HG03064 (cell line): ENCODE results near the gene HOXA9.

Source experiments
- ATAC-seq: cut with Tn5 transposase; IDR thresholded peaks from one replicate; pipeline ENCODE4 v1.9.1; 2021; ENCODE audit warnings: low read depth; ENCODE audit not compliant: unreplicated experiment

HOXA9 gene

DNA sequence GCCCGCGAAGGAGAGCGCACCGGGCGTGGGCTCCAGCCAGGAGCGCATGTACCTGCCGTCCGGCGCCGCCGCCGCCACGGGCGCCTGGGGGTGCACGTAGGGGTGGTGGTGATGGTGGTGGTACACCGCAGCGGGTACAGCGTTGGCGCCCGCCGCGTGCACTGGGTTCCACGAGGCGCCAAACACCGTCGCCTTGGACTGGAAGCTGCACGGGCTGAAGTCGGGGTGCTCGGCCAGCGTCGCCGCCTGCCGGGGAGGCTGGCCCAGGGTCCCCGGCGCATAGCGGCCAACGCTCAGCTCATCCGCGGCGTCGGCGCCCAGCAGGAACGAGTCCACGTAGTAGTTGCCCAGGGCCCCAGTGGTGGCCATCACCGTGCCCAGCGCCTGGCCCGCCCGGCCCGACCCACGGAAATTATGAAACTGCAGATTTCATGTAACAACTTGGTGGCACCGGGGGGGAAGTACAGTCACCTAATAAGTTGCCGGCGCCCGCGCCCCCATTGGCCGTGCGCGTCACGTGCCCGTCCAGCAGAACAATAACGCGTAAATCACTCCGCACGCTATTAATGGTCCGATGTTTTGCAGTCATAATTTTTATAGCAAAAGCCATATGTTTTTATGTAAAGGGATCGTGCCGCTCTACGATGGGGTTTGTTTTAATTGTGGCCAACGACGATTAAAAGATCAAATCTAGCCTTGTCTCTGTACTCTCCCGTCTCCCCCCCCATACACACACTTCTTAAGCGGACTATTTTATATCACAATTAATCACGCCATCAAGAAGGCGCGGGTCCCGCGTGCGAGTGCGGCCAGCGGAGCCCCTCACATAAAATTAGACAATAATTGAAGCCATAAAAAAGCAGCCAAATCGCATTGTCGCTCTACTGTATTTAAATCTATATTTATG is at the start of gene HOXA9:
Gene HOXA9, minus strand, starts transcription at position 449 of the 907 bp plus-strand sequence. Its CDS starts 80 bp downstream, at position 369.
- ATAC-seq, result no peak

DNA sequence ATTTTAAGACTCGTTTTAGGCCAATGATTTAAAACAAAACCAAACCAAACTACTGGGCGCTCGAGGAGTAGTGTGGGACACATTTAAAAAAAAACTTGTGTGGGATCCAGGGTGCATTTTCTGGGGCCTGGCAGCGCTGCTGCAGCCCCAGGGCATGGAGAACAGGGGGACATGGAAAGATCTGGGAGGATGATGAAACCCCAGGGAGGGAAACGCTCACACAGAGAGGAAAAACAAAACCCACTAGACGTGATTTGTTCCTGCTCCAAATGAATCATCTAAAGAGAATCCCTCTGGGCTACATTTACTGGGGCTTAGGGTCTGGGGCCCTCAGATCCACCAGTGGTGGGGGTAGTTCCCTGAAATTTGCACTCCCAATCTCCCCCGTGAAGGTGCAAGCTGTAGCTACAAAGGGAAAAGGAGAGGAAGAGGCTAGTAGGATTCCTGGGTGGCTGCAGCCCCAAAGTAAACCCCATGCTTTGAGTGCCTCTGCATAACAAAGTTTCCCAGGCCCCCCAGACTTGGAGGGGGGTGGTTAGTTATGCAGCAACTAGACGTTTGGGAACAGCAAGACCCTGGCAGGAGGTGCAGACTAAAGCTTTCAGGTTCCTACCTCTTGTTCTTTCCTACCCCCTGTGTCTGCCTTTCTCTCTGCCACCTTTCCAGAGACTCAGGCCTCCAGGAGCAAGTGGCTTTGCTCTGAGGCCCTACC is 49.1 kb upstream of the HOXA9 start:
- no peak for ATAC-seq

DNA sequence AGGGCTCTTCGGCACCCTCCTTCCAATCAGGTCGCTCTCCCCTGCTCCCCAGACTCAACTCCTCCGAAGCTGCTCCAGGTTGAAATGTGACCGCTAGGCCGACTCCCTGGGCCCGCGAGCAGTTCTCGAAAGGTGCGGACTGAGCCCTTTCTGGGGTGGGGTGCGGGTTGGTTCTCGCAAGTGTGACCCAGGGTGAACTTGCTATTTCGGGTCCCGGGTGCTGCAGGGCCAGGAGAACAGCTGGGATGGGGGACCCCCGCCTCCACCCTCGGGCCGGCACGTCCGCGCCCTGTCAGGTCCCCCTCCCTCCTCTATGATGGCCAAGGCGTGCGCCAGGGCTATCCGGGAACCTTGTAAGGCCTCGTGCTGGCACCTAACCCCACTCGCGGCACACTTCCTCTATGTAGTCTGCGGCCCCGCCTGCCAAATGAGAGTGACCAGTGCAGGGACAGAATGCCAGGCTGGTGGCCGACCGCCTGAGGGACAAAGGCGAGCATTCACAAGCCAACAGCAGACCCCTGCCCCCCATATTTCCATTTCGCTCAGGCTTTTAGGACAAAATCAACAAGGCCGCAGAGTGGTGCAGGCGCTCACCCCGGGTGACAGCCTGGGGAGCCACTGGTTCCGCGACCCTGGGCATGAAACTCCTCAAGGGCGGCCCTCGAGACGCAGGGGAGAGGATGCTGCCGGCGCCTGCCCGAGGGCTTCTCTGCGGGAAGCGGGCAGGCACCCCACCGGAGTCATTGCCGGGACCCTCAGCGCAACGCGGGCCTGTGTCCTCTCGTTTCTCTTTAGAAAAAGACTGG is 48.3 kb upstream of the HOXA9 start:
- no peak for ATAC-seq

DNA sequence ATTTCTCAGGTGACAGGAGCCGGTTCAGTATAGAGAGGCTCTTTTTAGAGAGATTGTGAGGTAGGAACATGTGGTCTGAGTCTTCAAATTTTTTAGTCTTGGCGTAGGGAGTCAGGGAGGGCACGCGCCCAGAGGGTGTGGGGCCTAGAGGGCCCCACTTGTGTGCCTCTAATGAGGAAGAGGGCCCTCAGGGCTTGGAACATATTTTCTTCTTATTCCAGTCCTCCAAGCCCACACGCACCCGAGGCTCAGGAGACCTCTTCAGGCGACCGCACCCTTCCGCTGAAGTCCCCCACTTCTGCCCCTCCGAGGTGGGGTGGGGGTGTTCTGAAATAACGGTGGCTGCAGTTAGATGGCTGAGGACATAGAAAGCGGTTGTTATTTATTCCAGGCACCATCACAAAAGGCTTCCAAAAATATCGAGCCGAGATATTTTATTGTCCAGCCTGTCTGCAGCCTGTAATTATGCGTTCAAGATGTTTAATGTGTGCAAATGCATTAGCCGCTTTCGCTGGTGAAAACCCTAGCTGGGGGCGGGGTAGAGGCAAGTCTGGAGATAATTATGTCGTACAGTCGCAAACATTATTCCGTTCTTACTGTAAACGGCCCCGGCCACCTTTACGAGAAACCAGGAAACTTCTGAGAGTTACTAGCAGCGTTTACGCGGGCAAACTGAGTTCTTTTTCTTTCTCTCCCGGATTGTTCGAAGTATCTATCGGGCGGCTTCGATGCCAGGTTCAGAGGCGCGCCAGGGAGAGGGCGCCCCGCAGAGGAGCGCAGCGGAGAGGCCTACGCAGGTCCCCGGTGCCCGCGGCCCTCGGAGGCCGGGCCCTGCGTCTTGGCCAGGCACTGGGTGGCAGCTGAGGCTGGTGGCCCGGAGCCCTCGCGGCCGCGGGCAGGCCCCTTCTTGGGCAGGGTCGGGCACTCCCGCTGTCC is 47.4 kb upstream of the HOXA9 start:
- no peak for ATAC-seq

DNA sequence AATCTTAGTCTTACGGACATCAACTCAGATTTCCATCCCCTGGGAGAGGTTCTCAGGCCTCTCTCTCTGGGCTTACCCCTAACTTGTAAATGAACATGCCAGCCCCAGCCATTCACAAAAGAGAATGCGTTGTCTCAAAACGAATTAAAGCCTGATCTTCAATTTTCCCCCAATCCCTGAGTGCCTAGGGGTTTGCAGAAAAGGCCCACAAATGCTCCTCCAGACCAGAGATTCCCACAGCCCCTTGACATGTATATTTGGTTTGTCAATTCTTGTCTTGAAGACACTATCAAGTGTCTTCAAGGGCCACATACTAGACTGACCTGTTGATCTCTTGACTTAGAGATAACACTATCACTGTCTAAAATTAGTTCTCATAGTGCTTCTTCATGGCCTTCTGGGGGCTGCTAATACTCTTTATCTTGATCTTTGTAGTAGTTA is 46.4 kb upstream of the HOXA9 start:
- ATAC-seq, result no peak

DNA sequence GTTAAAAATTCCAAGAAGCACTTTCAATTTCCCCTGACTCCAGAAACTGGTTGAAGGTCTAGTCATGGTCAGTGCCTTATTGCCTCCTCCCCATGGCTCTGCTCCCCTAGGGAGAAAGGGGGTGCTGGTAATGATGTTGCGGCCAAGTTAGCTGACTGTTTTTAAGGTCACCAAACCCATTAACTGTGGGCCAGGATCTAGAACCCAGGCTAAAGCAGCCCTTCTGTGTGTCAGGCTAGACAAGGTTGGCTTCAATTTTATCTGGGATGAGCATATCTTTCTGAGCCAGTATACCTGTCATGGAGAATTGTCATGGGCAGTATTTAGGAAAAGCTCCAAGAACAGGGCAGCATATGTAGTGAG is 45.7 kb upstream of the HOXA9 start:
- ATAC-seq, result no peak

DNA sequence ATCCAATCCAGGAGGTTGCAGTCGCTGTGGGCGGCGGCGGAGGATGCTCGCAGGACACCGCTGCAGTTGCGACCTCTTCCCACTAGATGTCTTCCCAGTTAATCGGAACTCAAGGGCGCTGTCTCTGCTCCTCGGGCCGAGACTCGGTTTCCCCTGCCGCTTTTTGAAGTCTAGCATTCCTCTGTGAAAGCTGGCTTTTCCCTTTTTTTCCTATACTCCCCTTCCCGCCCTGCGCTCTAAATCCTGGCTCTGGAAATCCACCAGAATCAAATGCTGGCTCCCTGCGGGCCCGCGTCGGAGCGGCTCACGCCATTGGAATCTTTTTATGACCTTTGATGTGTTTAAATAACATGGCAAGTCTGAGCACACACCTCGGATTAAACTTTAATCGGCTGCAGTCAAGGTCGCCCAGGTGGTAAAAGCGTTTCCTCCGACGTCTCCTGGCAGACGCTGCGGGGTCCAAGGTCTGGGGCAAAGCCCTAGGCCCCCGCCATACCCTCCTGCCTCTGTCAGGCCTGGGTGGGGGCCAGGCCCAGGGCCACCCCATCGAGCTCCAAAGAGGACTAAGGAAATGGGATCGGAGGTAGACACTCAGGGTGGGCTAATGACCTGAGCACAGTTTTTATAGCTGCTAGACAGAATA is 45.2 kb upstream of the HOXA9 start:
- ATAC-seq, result no peak

DNA sequence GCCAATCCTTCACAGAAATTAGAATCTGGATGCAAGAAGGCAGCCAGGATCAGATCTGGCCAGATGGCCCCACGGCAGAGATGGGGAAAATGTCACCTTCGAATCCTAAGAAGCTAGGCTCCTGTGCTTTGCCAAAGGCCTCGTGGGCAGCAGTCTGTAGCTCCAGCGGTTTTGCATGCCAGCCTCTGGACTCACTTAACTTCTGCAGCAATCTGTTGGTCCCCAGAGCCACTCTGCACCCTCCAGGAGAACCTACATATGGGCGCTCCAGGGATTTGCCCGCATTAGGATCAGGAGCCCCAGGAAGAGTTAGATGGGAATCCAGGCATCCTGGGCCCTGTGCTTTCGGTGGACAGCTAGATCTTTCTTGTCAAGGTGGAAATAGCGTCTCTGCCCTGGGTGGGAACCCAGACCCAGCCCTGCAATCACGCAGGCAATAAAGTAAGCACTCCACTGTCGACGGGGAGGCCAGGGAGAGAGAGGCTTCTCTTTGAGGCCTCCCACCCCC is 44.6 kb upstream of the HOXA9 start:
- no peak for ATAC-seq

DNA sequence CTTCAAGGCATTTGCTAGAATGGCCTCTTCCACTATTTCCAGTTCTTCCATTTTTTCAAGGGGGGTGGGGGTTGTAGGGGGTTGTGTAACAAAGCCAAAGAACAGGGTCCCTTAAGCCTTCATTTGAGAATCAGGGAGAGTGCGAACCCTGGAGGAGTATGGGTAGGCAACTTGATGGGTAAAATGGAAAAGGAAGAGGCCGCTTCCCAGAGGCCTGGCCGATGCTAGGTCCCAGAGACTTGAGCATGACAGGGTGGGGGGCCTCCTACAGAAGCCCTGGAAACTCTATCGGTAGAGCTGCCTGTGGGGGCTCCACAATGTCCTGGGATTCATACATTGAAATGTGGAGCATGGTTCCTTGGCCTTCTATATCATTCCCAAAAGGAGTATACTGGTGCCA is 43.7 kb upstream of the HOXA9 start:
- no peak for ATAC-seq

DNA sequence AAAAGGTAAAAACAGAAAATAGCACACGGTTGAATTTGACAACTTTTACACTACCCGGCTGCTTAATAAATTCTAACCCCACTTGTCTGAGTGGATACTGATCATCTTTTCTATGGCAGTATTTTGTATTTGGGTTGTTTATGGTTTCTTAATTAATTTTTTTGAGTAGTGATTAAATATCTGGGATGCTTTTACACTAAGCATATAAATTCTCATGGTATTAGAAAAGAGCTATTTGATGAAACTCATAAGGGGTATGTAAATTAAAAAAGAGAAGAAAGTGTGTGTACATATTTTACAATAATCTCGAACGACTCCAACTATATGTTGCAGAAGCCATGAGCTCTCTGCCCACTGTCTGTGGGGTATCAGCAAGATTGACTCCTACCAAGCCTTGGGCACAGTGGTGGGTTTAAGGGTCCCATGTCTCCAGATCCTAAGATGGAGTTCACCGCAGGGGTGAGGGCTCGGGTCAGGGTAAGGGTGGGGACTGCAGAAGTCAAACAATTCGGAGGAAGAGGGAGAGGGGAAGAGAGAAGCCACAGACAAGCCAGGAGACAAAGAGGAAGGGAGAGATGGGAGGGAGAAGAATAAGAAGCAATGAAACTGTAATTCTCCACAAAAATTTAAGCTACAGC is 42.1 kb upstream of the HOXA9 start:
- ATAC-seq, result no peak

DNA sequence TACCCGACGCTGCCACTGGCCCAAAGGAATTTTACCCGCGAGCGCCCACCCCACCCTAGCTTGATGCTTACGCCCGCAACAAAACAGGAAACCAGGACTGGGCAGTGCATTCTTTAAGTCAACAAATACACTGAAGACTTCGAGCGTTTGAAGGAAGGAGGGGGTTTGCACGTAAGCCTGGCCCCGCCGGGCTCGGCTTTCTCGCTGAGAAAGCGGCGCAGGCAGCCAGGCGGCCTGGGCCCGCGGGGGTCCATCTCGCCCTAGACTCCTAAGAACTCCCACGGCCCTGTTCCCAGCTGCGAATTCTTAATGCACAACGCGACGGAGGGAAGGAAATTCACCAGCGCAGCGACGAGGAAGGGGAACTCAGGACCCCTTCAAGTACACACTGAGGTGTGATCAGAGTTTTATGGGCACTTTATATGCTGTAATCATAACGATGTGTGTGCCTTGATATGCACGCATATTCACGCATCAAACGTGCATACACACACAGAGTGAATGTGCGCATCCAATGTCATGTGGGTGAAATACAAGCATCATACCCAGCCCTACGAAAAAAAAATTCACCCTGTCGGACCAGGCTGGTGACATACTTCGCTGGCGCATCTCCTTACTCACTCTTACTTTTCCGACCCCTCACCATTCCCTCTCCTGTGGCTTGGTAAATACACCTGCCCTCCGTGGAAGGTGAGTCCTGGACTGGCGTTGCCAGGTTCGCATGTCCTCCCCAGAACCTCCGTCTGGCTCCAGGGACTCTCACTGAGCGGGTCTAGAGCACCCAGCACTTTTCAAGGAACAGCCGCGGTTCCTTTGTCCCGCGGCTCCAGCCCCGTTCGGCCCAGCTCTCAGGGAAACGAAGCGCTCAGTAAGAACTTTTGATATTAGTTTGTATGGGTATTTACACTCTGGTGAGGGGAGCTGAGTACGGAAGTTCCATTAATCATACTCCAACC is 40.3 kb upstream of the HOXA9 start:
- no peak for ATAC-seq

DNA sequence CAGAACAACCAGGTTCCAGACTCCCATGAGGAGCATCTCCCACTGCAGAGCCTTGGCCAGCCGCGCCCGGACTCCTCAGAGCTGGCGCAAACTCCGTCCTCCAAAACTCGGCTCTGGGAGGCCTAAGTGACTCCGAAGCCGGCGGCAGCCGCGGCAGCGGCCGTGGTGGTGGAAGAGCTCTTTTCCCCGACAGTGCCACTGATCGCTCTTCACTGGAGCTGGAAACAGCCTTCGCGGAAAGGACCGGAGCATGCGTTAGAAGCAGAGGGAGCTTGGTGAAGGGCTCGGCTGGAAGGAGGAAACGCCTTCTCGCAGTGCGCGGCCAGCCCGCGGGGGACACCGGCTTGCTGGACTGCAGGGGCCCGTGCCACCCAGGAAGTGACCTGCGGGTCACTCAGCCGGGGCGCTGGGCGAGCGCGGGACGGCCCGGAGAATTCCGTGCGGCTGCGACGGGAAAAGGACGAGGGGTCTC is 39.5 kb upstream of the HOXA9 start:
- no peak for ATAC-seq

DNA sequence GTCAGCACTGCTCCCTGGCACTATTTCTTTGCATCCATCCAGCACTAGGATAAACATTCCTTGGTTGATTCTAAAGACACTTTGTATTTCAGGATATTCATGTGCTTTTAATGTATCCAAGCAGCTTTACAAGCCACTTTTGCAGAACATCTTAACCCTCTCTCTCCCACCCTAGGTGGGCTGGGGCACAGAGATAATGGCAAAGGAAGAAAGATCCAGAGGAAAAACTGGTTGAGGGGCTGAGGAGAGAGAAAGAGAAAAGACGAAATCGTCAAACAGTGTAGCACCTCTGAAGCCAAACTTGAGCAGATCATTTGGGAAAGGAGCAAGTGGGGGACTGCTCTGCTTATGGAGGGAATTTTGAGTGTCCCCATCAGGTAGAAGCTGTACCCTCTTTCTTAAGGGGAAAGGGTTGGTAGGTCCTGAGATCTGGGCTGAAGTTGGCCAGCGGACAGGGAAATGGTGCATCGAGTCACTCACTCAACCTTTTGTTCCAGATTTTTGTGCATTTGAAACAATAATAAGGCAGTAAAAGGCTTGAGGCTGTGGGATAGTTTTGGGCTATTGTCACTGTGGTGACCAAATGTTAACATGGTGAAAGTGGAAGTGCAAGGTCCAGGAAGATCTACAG is 38.7 kb upstream of the HOXA9 start:
- no peak for ATAC-seq

DNA sequence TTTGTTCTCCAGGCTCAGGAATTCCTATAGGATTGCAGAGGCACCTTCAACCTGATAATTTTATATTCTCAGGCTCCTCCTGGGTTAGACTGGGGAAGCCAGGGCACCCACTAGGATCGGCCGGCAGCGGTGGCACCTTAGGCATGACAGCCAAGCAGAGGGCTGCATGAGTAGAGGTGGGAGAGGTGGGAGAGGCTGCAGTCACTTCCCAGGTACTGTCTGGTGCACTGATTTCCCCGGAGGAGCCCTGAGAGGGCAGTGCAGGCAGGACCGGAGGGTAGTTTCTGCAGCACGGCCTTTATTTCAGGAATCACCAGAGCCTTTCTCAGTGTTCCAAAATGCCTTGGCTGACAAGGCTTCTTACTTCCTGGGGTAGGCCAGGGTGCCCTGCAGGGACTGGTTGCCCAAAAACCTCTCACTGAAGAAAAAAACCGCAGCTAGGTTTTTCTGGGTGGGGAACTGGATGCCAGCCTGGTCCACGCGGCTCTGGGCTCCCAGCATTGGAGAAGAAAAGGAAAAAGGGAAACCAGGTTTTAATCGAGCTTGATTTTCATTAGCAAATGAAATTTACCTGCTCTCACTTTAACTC is 38.1 kb upstream of the HOXA9 start:
- no peak for ATAC-seq

DNA sequence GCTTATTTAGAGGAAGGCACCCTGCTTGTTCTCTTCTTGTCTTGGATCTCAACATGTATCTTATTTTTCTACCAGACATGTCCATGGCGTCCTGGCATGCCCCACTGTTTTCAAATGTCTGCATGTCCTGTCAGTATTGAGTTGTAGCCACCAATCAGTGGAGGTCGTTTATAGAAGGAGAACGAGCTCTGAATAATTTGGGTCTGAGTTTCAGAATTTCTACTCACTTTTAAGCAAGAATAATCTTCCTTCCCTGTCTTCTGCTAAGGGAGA is 37.5 kb upstream of the HOXA9 start:
- ATAC-seq, result no peak

DNA sequence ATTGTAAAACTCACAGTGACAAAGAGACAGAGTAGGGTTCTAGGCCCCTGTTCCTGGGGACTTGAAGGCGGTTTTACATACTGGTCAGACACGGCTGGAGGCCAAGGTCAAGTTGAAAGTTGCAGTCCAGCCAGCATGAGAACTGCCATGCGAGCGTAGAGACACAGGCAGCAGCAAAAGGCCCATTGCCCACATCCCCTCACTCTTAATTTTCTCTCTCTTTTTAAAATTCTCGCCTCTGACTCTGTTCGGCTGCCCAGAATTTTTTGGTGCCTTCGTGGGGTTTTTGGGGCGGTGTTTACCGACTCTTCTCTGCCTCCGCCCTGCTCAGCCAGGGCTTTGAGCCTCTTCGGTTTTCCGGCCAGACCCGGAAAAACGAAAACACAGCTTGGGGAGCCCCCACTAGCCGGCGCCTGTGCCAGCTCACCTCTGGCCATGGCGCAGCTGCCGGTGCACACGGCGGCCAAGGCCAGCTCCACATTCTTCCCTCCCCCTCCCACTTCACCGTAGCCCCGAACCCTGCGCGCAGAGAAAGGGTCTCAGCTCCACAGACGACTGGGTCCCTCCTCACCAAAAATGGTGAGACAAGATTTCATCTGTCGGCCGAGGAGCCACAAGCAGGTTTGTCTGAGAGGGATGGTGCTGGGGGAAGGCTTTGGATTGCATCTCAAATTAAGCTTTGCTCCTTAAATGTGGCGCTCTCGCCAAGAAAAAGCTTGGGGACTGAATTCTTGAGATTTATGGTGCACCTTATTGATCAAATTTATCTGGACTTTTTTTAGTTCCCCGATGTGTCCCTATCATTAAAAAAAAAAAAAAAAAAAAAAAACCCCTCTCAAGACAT is 36.9 kb upstream of the HOXA9 start:
- ATAC-seq, result no peak
